COR-L47 (cell line): Measurements from ENCODE around the gene STK17B.
"Not testable (repeated sequence)": the region's sequence is repeated elsewhere in the genome, so short reads cannot be mapped to it uniquely, and the experiment has no call there.

Experiments used
- DNase-seq: peaks from one replicate; lab custom pipeline; 2025; lab: John Stamatoyannopoulos, UW

STK17B gene

DNA sequence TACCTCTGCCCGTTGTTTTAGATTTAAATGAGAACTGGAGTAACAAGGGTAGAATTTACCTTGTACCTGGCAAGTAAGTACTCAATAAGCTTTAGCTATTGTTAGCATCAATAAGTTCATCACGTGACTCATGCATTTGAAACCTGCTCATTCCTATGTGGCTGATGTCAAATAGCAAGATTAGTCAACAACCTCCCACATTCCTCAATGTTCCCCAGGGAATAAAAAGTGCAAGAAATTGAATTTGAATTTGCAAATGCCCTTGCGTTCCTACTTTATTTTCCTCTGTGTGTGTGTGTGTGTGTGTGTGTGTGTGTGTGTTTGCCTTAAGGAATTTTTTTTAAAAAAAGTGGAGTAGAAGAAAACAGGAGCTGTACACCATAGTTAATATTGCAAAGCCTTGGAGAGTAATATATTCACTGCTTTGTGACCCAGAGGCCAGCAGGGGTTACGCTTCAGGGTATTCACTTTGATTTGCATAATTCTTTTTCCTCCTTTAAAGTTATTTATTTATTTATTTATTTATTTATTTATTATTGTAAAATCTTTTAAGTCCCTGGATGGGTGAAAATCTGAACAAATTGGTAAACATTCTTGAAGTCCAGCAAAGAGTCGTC lies 58.9 kb downstream of the STK17B start:
- DNase-seq, result no peak

DNA sequence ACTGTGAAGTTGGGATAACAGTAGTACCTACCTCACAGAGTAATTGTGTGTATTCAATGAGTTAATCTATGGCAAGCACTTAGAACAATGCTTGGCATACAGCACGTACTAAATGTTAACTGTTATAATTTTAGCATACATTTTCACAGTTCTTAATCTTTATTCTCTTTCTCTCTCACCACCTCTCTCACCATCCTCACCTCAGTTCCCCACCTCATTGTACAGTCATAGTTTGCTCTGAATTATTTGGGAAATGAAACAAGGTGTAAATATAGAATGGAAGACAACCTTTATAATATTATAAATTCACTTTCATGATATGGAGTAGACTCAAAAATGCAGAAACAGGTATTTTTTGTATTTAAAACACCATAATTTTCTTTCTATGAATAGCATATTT lies 62.8 kb downstream of the STK17B start:
- DNase-seq, result no peak

DNA sequence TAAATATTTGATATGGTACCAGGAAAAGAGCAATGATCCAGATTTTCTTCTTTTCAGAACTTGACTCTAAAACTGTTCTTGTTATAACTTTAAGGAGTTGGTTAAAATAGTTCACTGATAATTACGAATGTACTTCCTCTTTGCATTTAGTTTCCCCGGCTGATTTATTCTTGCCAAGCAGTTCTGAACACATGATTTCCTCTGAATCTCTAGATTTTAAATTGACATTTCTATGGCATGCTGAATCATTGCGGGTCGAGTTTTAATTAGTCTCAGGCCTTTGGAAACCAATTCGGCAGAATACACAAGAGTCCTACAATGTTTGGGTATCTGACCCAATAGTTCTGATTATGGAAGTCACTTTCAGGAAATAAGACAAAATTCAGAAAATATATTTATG lies 65.4 kb downstream of the STK17B start:
- no peak for DNase-seq

DNA sequence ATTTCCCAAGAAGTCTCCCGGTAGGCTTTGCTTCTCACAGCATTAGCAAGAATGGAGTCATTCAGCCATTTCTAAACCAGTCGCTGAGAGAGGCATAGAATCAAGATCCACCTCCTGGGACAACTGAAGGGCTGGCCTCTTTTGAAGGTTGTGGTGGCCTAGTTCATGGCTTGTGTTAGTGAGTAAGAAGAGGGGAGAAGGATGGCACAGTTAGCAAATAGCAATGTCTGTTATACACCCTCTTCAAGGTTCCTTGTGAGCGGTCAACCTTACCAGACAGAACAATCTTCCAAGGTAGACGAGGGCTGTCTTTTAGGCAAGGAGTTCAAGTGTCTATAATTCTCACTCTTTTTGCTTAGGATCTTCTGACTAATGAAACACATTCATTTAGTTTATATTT lies 67.3 kb downstream of the STK17B start:
- DNase-seq, result no peak

DNA sequence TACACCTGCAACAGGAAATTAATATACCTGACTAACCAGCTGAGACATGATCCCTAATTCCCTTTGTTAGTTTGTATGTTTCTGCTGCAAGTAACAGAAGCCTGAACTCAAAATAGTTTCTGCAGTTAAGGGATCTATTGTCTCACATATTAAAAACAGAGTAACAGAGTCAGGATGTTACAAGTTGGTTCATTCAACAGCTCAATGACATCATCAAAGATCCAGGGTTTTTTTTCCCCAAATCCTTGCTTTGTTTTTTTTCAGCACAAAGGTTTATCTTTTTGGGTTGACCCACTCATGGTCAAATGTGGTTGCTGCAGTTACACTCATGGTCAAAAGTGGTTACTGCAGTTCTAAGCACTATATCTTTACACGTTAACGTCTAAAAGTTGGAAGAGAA lies 67.8 kb downstream of the STK17B start:
- no peak for DNase-seq

DNA sequence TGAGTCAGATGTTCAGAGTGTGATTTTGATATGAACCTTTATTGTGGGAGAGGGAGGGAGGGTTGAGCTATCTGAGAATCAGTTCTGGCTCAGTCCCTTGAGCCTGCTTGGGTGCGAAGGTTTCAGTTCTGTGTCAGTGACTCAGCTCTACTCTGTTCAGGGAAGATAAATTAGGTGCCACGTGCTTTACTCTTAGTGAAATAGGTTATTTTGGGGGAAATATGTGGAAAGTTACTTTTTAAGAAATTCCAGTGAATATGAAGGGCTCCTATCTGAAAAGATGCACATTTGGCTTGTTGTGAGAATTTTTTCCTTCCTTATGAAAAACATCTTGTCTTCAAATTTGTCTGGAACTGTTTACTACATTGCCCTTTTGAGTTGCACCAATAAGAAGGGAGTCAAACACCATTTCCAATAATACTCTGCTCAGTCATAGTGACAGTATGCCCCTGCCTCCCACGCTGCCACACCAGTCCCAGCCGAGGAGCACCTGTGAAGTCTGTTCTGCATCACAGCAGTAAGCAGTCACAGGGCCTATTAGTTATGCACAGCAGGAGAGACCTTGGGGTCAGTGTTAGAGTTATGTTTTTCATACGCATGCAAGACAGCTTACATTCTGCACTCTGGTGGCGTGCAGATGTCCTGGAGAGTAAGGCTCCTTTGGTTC lies 69.9 kb downstream of the STK17B start:
- no peak for DNase-seq

DNA sequence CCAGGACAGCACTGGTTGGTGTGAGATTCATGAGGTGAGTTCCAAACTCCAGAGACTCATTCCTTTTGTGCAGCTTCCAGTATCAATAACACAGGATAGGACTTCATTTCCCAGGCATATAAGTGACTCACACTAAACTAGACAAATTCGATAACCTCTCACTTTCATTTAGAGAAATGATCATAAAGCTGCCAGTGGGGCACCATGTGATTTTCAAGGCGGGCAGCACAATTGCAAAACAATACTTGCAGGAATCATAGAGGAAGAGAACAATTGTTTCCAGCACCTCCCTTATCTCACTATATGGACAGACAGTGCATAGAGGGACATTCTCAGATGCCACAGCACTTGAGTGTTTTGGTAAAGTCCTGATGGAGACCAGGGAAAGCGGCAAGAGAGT lies 71.5 kb downstream of the STK17B start:
- no peak for DNase-seq

DNA sequence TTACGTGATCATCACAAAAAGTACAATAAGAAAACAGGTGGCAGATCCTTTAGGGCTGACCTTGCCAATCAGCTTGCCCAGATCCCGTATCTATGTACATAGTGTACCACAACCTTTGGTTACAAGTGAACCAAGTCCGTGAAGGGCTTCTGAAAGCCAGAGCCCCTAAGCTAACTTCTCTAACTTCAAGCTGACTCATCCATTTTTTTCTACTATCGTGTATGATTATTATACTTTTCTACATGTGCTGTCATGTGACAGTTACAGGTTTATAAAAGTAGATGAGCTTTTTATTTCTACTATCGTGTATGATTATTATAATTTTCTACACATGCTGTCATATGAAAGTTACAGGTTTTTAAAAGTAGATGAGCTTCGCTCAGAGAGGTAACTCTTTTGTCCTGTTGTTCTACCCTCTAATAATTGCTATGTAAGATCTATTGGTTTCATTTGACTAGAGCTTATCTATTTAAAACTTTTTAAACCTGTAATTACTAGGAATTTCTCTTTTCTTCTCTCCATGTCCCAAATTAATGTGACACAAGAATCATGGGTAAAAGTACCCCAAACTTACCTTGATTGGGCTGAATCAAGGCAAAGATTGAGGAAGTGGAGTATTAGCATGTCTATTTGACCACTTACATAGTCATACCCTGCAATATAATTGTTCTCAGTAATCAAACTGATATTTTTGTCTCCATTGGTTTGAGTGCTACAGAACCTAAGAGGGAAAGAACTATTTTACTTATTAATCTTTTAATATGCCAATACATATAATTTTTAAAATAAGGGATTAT lies 73.3 kb downstream of the STK17B start:
- DNase-seq, result no peak

DNA sequence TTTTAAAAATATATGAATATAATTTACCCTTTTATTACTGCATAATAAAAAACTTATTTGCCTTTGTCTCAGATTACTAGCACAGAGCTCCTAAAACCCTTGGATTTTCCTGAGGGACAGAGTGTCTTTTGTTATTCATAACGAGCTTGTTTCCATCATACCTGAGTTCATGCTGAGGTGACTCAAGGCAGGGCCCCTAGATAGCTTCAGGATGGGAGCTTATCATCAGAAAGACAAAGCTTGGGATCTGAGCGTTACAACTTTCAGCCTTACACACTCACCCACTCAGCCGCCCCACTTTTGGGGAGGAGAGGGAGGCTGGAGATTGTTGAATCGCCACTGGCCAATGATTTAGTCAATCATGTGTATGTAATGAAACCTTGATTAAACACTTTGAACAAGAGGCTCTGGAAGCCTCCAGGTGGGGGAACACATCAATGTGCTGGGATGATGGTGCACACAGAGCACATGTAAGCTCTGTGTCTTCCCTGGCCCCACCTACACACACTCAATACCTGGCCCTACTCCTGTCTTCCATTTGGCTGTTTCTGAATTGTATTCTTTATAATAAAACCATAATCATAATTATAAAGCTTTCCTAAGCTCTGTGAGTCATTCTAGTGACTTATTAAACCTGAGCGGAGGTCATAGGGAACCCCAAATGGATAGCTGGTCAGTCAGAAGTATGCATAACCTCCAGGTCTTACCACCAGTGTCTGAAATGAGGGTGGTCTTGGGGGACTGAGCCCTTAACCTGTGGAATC lies 74.2 kb downstream of the STK17B start:
- DNase-seq, result no peak

DNA sequence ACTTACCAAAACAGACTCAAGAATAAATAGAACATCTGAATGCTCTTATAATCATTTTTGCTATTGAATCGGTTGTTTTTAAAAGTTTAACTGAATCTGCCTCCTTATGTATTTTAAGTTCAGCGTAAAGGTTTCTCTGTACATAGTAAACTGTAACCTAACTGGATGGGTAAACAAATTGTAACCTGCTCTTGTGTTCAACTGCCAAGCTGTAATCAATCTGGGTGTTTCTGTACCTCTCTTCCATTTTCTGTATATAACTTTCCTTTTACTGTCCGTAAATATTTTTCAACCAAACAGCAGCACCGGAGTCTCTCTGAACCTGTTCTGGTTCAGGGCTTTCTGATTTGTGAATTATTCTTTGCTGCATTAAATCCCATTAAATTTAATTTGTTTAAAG lies 75.1 kb downstream of the STK17B start:
- DNase-seq, result no peak

DNA sequence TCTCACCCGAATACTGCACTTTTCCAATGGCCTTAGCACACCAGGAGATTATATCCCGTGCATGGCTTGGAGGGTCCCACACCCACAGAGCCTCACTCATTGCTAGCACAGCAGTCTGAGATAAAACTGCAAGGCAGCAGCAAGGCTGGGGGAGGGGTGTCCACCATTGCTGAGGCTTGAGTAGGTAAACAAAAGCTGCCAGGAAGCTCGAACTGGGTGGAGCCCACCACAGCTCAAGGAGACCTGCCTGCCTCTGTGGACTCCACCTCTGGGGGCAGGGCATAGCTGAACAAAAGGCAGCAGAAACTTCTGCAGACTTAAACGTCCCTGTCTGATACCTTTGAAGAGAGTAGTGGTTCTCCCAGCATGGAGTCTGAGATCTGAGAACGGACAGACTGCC lies 81.9 kb downstream of the STK17B start:
- not testable (repeated sequence) for DNase-seq

DNA sequence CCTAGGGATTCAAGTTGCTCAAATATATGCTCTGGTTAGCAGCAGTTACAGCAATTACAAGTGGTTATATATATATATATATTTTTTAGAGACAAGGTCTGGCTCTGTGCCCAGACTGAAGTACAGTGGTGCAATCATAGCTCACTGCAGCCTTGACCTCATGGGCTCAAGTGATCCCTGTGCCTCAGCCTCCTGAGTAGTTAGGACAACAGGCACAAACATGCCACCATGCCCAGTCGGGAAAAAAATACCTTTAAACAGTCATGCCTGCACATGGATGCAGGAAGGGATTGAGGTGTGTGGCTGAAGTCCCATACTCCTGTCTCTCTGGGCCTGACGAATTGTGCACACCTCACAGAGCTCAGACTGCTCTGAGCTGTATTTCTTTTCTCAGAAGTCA lies 83.2 kb downstream of the STK17B start:
- no peak for DNase-seq

DNA sequence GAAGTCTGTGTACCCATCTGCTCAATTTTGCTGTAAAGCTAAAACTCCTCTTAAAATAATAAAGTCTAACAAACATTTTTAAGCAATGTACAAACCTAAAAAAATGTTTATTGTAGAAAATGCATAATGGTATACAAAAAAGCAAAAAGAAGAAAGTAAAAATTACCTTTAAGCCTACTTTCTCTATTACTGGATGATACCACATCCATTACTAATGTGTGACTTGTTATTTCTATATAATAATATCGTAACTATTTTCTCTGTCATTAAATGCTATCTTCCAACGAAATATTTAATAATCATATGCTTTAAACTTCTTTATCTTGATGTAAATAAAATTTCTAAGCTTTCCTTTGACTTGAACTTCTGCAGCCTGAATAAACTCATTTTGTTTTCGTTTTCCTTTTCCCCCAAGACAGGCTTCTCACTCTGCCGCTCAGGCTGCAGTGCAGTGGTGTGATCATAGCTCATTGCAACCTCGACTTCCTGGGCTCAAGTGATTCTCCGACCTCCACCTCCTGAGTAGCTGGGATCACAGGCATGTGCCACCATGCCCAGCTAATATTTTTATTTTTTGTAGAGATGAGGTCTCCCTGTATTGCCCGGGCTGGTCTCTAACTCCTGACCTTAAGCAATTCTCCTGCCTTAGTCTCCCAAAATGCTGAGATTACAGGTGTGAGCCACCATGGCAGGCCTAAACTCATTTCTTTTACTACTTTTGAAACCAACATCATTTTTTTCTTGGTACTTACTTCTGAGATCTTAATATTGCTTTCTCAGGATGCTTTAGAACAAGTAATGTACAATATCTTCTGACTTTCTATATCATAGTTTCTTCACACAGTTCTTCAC lies 84.6 kb downstream of the STK17B start:
- DNase-seq, result no peak

DNA sequence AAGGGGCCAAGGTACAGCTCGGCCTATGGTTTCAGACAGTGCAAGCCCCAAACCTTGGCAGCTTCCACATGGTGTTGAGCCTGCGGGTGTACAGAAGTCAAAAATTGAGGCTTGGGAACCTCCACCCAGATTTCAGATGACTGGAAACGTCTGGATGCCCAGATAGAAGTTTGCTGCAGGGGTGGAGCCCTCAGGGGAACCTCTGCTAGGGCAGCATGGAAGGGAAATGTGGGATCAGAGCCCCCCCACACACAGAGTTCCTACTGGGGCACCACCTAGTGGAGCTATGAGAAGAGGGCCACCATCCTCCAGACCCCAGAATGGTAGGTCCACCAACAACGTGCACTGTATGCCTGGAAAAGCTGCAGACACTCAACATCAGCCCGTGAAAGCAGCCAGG lies 87.8 kb downstream of the STK17B start:
- DNase-seq, result no peak
